ENCODE data around the gene CLIC4. TPM values are rescaled to one million over a fixed set of nuclear protein-coding genes. Genes with fewer than 3 reads are reported as not detected.

Gene CLIC4
- total and polyA plus RNA-seq, 2 donors (not counting 1 experiment from before 2014, with no cell fraction given) = 28.5 to 123 TPM

- ChIA-PET CTCF (no interaction called here), POLR2A (no interaction called here)
- intact Hi-C loops (cut with micrococcal nuclease) = no loop called here
- Mint-ChIP-seq H3K27me3 (no peaks in the 10 kb centered on the region), H3K27ac (no peak overlapping the region), H3K9me3 (ENCODE audit: insufficient read depth) (no peaks in the 10 kb centered on the region), H3K4me3 (no peak overlapping the region), H3K4me1 (no peaks in the 10 kb centered on the region)
- Histone ChIP-seq H3K9ac (ENCODE audit: low read length) (no peak overlapping the region), H3K27ac (ENCODE audit: low read length in 2 of 2) (no peak overlapping the region), H3K4me1 (ENCODE audit: control insufficient read depth in 2 of 2, insufficient read depth in 2 of 2, low read length in 2 of 2) (no peaks in the 10 kb centered on the region), H3K27me3 (replicated peaks in 1 of 4; ENCODE audit: control extremely low read depth in 1 of 4, control insufficient read depth in 3 of 4, insufficient read depth in 4 of 4, low read length in 3 of 4) (no peaks in the 10 kb centered on the region), H3K4me3 (ENCODE audit: control extremely low read depth in 1 of 5, extremely low read depth in 1 of 5, insufficient read depth in 1 of 5, low read depth in 2 of 5, low read length in 4 of 5) (no peak overlapping the region), H4K20me1 (ENCODE audit: control insufficient read depth, insufficient read depth, low read length, poor library complexity, severe bottlenecking) (no peaks in the 10 kb centered on the region), H3K4me2 (replicated peaks; ENCODE audit: low read depth, low read length, poor library complexity, severe bottlenecking) (no peak overlapping the region), H3K36me3 (replicated peaks in 1 of 2; ENCODE audit: control extremely low read depth in 1 of 2, control insufficient read depth in 1 of 2, extremely low read depth in 1 of 2, insufficient read depth in 2 of 2, low read length in 1 of 2) (no peaks in the 10 kb centered on the region), H3K9me3 (ENCODE audit: control extremely low read depth in 1 of 3, control insufficient read depth in 2 of 3, insufficient read depth in 1 of 3, low read length in 2 of 3) (no peaks in the 10 kb centered on the region), H2AFZ (ENCODE audit: insufficient read depth, low read depth, low read length, poor library complexity, severe bottlenecking) (no peak overlapping the region), H3K79me2 (ENCODE audit: control insufficient read depth, insufficient read depth, low read length) (no peaks in the 10 kb centered on the region)
- no peak for TF ChIP-seq CTCF (IDR thresholded peaks at IDR 0.05)
- WGBS (ENCODE audit: insufficient coverage) = 96% methylated on average over 6 of the region's 8 CpGs
- DNase-seq (no peak), ATAC-seq (ENCODE audit: low read depth) (no peak)
These were observed 30.3 kb upstream of the CLIC4 start for GRCh38 chr1:24714859-24715520.

- Mint-ChIP-seq H3K4me1 (no peaks in the 10 kb centered on the region), H3K4me3 (no peak overlapping the region), H3K27me3 (no peaks in the 10 kb centered on the region), H3K9me3 (ENCODE audit: insufficient read depth) (no peaks in the 10 kb centered on the region), H3K27ac (no peak overlapping the region)
- no peak overlapping the region for H3K9ac ChIP-seq (ENCODE audit: low read length)
- DNase-seq (no peak), ATAC-seq (ENCODE audit: low read depth) (no peak)
- H4K20me1 ChIP-seq (ENCODE audit: control insufficient read depth, insufficient read depth, low read length, poor library complexity, severe bottlenecking) = no peaks in the 10 kb centered on the region
- H3K9me3 ChIP-seq (ENCODE audit: control extremely low read depth in 1 of 3, control insufficient read depth in 2 of 3, insufficient read depth in 1 of 3, low read length in 2 of 3) = no peaks in the 10 kb centered on the region
- no peak overlapping the region for H2AFZ ChIP-seq (ENCODE audit: insufficient read depth, low read depth, low read length, poor library complexity, severe bottlenecking)
- CTCF ChIA-PET = interaction anchor here (1.0 kb wide), 1 partner anchor 15 kb away, joined by 3 read pairs; no protein-coding TSS in a partner anchor
- no peaks in the 10 kb centered on the region for H3K79me2 ChIP-seq (ENCODE audit: control insufficient read depth, insufficient read depth, low read length)
- no peaks in the 10 kb centered on the region for H3K27me3 ChIP-seq (replicated peaks in 1 of 4; ENCODE audit: control extremely low read depth in 1 of 4, control insufficient read depth in 3 of 4, insufficient read depth in 4 of 4, low read length in 3 of 4)
- intact Hi-C loops (cut with micrococcal nuclease) = no loop called here
- POLR2A ChIA-PET = no interaction called here
- no peak overlapping the region for H3K27ac ChIP-seq (ENCODE audit: low read length in 2 of 2)
- no peaks in the 10 kb centered on the region for H3K4me1 ChIP-seq (ENCODE audit: control insufficient read depth in 2 of 2, insufficient read depth in 2 of 2, low read length in 2 of 2)
- no peak overlapping the region for H3K4me2 ChIP-seq (replicated peaks; ENCODE audit: low read depth, low read length, poor library complexity, severe bottlenecking)
- WGBS (ENCODE audit: insufficient coverage) = 100% methylated on average over 6 of the region's 7 CpGs
- TF ChIP-seq EZH2 (IDR thresholded peaks at IDR 0.05; ENCODE audit: borderline replicate concordance, insufficient read depth, low read depth, low read length, poor library complexity, severe bottlenecking) (no peak), CTCF (IDR thresholded peaks at IDR 0.05) (no peak)
- H3K4me3 ChIP-seq (ENCODE audit: control extremely low read depth in 1 of 5, extremely low read depth in 1 of 5, insufficient read depth in 1 of 5, low read depth in 2 of 5, low read length in 4 of 5) = no peak overlapping the region
- no peaks in the 10 kb centered on the region for H3K36me3 ChIP-seq (replicated peaks in 1 of 2; ENCODE audit: control extremely low read depth in 1 of 2, control insufficient read depth in 1 of 2, extremely low read depth in 1 of 2, insufficient read depth in 2 of 2, low read length in 1 of 2)
These were observed 29.6 kb upstream of the CLIC4 start for GRCh38 chr1:24715658-24716057.

Data from B cell (primary cell).